ENCODE results near the gene SLC26A6.

DNA sequence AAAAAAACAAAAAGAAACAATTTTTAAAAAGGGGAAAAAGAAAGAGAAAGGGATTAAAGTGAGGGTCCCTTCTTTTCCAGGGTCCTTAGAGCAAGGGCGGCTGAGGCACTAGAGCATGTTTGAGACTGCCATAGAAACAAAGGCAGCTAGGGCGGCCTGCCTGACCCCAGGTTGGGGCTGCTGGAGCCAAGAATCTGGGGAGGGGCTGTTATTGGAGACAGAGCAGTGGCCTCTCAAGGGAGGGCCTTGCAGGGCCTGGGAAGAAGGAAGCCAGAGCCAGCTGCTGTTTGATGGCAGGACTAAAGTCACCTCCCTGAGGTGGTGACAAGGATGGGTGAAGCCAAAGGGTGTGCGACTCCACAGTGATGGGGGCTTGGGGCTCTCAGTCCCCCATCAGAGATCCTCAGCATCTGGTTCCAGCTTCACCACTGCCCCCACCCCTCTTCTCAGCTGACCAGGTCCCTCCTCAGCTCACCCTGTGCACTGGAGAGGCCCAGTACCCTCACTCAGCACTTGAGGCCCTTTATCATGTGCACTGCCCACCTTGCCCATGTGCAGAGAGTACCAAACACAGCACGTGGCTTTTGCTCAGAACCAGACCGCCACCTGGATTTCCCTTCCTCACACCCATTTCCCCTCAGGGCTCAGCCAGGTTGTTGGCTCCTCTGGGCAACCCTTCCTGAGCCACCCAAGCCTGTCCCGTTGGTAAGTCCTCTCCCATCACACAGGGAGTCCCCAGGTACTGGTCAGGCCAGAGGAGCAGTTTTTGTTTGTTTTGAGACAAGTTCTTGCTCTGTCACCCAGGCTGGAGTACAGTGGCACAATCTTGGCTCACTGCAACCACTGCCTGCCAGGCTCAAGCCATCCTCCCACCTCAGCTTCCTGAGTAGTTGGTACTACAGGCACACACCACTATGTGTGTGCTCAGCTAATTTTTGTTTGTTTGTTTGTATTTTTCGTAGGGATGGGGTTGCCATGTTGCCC lies 15.4 kb downstream of the SLC26A6 start:
- TF ChIP-seq CTCF (IDR thresholded peaks at IDR 0.05) (no peak), POLR2A (IDR thresholded peaks at IDR 0.05) (no peak)

Measured in esophagus squamous epithelium (tissue), 4 donors.